CD4-positive, alpha-beta T cell treated with Interleukin-4 for 4 hours (primary cell): ENCODE data around the gene CASKIN2.

Experiments used
- DNase-seq: peaks from one replicate; pipeline ENCODE4 v3.0.0-alpha.2; 2020

CASKIN2 gene

GRCh38 chr17:75548813-75549212 is 33.5 kb upstream of the CASKIN2 start:
- no peak for DNase-seq

- DNase-seq = no peak
Measured at GRCh38 chr17:75547091-75547490, 31.8 kb upstream of the CASKIN2 start.

GRCh38 chr17:75546181-75546580 is 30.8 kb upstream of the CASKIN2 start:
- DNase-seq = no peak

GRCh38 chr17:75544250-75544649 is 28.9 kb upstream of the CASKIN2 start:
- DNase-seq = no peak

GRCh38 chr17:75542728-75543336 is 27.5 kb upstream of the CASKIN2 start:
- DNase-seq = no peak

- DNase-seq = no peak
Measured at GRCh38 chr17:75542229-75542628, 26.9 kb upstream of the CASKIN2 start.

GRCh38 chr17:75540923-75541503 is 25.7 kb upstream of the CASKIN2 start:
- DNase-seq = no peak

- no peak for DNase-seq
Measured at GRCh38 chr17:75539967-75540729, 24.8 kb upstream of the CASKIN2 start.

GRCh38 chr17:75536366-75536765 is 21.0 kb upstream of the CASKIN2 start:
- no peak for DNase-seq

GRCh38 chr17:75535871-75536270 is 20.5 kb upstream of the CASKIN2 start:
- DNase-seq = no peak

GRCh38 chr17:75535119-75535537 is 19.8 kb upstream of the CASKIN2 start:
- peak; percentile 69 for DNase-seq

- no peak for DNase-seq
Measured at GRCh38 chr17:75531721-75532072, 16.4 kb upstream of the CASKIN2 start.

GRCh38 chr17:75530837-75531720 is 15.7 kb upstream of the CASKIN2 start:
- no peak for DNase-seq

GRCh38 chr17:75526555-75527270 is 11.4 kb upstream of the CASKIN2 start:
- no peak for DNase-seq

- no peak for DNase-seq
Measured at GRCh38 chr17:75525806-75526554, 10.6 kb upstream of the CASKIN2 start.

GRCh38 chr17:75524970-75525805 is 9.9 kb upstream of the CASKIN2 start, which contains the start of gene LLGL2:
LLGL2 (plus strand) TSS chr17:75525697; CDS start chr17:75543427, 17,730 bp downstream.
- peak; percentile 82 for DNase-seq

GRCh38 chr17:75524269-75524969 is 9.1 kb upstream of the CASKIN2 start:
- DNase-seq = no peak

- DNase-seq = no peak
Measured at GRCh38 chr17:75523647-75524046, 8.3 kb upstream of the CASKIN2 start.

GRCh38 chr17:75521951-75522727 is 6.8 kb upstream of the CASKIN2 start:
- no peak for DNase-seq
